TTC549 (cell line): ENCODE measurements around the gene POFUT2.

Experiments used
- FAIRE-seq: peaks from 2 replicates; lab custom pipeline; 2012; peaks lifted over from hg19 to GRCh38; lab: Jason Lieb, UNC

Gene POFUT2

GRCh38 chr21:45222001-45222400 is 65.7 kb downstream of the POFUT2 start:
- FAIRE-seq: no peak

- no peak for FAIRE-seq
Measured at GRCh38 chr21:45220714-45221490, 66.8 kb downstream of the POFUT2 start.

- FAIRE-seq: no peak
Measured at GRCh38 chr21:45220071-45220481, 67.6 kb downstream of the POFUT2 start.

GRCh38 chr21:45219517-45219916 is 68.2 kb downstream of the POFUT2 start:
- no peak for FAIRE-seq

- FAIRE-seq: no peak
Measured at GRCh38 chr21:45217010-45217409, 70.7 kb downstream of the POFUT2 start.

GRCh38 chr21:45215213-45215612 is 72.5 kb downstream of the POFUT2 start:
- no peak for FAIRE-seq
